Stimulated activated CD8-positive, alpha-beta memory T cell treated with anti-CD3 and anti-CD28 coated beads, Interleukin-15, amount 100 ng/mL, for 24 hours (primary cell): ENCODE results near the gene FHOD1.
A peak's percentile ranks its signal among the peaks of the same experiment; 100 is the strongest.

ENCODE experiments used
- DNase-seq: peaks from one replicate; pipeline ENCODE4 v3.0.0-alpha.2; 2020; ENCODE audit warnings: low read depth

Gene FHOD1

DNA sequence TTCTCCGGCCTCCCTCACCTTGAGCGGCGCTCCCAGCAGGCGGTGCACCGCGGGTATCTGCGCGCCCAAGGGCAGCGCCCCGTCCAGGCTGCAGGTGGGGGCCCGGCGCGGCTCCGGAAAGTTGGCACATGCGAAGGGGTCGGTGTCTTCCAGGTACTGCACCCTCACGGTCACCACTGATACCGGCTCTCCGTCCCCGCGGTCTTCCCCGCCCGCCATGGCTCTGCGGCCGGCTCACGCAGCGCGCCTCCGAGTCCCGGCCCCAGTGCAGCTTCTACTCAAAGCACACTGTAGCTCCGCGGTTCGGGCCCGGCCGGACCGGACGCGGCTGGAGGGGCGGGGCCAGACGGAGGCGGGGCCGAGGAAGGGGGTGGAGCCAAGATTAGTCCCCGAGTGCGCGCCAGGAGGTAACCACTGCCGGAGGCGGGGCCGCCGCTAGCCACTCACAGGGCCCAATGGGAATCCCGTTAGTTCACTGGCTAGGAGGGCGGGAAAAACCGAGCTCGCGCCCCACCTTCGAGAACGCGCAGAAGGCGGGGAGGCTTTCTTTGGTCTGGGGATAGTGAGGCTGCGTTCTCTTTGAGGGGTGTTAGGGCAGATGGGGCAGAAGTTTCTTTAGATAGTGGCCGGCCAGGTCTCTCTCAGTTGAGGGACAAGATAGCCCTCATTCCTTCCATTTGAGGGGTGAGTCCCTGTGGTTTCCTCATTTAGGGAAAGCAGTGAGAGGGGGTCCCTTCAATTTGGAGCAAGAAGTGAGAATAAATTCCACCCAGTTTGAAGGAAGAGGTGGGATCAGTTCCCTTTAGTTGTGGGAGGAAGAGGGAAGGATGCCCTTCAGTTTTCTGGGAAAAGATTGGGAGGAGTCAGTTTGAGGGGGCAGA lies at the start of gene FHOD1:
Gene FHOD1, minus strand, starts transcription at position 290 of the 881 bp plus-strand sequence. Its CDS starts 71 bp downstream, at position 219.
- DNase-seq = peak; percentile 94

DNA sequence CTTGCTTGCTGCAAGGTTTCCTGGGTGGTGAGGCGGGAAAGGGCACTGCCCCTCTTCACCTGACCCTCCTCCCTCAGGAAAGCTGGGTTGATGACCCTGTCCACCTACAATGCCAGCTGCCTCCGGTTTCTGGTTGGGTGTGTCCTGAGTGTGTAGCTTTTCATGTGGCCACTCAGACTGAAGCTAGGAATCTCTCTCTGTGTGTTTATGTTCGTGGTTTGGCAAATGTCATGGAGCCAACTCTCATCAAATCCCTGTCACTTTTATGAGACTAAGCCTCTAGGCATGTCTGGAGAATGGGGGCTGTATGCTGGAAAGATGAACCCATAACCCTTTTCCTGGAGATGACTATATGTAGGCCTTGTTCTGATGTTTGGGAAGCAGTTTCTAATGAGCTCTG lies 49.1 kb upstream of the FHOD1 start:
- DNase-seq = no peak

DNA sequence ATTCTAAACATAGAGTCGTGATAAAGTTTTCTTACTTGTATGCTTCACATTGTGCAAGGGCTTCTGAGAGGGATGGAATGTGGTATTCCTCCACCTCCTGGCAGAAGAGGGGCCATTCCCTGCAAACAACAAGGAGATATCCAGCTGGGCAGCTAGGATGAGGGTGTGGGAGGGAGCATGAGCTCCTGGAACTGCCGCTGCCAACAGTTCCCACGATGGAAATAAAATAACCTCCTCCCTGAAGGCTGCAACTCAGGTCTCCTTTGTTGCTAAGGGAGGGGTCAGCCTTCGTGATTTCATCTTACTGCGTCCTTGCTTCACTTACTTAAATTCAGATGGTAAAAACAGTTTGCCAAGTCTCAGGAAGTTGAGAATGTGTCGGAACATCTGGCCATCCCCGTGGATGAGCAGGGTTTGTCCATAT lies 47.7 kb upstream of the FHOD1 start:
- no peak for DNase-seq

DNA sequence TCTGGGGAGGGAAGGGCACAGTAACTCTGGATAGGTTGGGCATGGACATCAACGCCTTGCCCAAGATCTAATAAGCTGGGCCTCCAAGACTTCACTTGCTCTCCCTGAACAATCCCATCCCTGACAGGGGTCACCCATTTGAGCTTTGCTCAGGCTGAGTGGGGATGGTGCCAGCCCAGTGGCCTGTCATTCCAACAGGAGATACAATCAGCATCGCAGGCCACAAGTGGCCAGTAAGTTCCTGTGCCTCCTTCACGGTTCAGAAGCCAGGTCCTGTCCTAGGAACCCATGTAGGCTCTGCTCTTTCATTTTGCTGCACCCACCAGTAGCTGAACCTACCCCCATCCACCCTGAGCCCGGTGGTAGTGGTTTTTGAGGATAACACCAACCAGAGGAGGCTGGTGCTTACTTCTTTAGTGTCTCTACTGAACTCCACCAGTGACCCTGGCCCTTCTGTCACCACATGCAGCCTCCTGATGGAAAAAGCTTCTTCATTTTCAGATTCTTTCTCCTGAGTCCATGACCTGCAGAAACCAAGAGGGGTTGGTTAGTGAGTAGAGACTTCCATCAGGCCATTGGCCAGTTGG lies 47.0 kb upstream of the FHOD1 start:
- DNase-seq = no peak

DNA sequence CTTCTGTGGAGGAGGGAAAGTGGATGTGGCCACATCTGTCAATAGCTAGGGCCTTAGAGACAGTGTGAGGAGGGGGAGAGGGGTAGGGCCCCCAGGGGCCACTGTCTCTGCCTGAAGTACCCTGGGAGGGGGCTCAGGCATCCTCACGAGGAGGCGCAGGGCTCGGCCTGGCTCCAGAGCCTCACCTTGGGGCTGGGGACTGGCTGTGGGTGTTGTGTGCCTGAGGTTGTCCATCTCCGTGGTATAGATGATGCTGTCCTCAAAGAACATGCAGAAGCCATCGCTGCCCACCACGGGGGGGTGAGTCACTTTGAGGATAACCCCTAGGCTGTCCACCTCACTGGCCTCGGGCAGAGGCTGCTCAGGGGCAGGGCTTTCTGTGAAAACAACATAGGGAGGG lies 44.2 kb upstream of the FHOD1 start:
- no peak for DNase-seq

DNA sequence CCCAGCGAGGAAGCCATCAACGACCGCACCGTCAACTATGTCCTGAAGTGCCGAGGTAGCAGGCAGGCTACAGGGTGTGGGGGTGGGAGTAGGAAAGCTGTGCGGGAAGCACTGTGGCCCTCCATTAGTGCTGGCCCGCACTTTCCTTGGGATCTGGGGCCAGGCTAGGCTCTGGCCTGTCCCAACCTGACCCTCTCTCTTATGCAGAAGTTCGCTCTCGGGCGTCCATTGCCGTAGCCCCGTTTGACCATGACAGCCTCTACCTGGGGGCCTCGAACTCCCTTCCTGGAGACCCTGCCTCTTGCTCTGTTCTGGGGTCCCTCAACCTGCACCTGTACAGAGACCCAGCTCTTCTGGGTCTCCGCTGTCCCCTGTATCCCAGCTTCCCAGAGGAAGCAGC lies 40.7 kb upstream of the FHOD1 start:
- no peak for DNase-seq

DNA sequence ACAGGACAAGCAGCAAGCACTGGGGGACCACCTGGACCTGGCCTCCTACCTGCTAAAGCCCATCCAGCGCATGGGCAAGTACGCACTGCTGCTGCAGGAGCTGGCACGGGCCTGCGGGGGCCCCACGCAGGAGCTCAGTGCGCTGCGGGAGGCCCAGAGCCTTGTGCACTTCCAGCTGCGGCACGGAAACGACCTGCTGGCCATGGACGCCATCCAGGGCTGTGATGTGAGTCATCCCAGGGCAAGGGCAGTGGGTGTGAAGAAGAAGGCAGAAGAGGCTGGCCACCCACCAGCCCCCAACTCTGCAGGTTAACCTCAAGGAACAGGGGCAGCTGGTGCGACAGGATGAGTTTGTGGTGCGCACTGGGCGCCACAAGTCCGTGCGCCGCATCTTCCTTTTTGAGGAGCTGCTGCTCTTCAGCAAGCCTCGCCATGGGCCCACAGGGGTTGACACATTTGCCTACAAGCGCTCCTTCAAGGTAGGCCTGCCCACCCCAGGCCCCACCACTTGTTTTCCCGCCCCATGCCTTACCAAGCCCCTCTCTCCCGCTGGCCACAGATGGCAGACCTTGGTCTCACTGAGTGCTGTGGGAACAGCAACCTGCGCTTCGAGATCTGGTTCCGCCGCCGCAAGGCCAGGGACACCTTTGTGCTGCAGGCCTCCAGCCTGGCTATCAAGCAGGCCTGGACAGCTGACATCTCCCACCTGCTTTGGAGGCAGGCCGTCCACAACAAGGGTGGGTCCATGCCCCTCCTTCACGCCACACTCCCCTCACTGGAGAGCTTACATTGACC lies 39.4 kb upstream of the FHOD1 start:
- DNase-seq = no peak

DNA sequence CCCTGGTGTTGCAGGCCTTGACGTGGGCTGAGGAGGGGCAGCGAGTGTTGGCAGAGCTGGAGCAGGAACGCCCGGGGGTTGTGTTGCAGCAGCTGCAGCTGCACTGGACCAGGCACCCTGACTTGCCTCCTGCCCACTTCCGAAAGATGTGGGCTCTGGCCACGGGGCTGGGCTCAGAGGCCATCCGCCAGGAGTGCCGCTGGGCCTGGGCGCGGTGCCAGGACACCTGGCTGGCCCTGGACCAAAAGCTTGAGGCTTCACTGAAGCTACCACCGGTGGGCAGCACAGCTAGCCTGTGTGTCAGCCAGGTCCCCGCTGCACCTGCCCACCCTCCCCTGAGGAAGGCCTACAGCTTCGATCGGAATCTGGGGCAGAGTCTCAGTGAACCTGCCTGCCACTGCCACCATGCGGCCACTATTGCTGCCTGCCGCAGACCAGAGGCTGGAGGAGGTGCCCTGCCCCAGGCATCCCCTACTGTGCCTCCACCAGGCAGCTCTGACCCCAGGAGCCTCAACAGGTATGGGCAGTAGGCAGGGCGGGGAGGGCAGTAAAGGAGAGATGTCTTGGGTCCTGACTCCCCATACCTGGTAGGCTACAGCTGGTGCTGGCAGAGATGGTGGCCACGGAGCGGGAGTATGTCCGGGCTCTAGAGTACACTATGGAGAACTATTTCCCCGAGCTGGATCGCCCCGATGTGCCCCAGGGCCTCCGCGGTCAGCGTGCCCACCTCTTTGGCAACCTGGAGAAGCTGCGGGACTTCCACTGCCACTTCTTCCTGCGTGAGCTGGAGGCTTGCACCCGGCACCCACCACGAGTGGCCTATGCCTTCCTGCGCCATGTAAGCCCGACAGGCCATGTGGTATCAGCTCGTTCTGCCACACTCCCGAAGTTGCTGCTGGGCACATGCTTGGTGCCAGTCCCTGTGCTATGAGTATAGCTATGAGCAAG lies 37.7 kb upstream of the FHOD1 start:
- no peak for DNase-seq

DNA sequence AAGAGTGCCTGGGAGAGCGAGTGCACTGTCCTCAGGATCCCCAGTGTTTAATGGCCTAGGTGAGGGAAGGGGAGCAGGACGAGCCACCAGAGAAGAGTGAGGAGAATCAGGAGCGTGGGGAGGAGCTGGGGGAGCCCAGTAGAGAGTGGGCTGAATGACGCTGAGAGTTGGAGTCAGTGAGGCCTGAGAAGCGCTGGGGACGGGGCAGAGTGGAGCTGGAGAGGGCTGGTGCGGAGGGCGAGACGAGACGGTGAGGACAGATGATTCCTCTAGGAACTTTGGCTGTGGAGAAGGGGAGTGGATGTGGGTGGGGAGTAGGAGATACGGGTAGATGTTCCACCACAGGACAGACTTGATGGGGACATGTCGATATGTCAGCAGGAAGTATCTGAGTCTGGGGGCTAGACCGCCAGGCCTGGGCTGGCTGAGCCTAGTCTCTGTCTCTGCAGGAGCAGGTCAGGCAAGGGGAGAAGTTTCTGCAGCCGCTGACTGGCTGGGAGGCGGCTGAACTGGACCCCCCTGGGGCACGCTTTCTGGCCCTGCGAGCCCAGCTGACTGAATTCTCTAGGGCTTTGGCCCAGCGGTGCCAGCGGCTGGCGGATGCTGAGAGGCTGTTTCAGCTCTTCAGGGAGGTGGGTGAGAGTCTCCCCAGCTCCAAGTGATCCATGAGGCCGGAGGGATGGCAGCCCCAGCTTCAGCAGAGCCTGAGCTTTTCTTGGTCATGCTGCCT lies 36.7 kb upstream of the FHOD1 start:
- no peak for DNase-seq

DNA sequence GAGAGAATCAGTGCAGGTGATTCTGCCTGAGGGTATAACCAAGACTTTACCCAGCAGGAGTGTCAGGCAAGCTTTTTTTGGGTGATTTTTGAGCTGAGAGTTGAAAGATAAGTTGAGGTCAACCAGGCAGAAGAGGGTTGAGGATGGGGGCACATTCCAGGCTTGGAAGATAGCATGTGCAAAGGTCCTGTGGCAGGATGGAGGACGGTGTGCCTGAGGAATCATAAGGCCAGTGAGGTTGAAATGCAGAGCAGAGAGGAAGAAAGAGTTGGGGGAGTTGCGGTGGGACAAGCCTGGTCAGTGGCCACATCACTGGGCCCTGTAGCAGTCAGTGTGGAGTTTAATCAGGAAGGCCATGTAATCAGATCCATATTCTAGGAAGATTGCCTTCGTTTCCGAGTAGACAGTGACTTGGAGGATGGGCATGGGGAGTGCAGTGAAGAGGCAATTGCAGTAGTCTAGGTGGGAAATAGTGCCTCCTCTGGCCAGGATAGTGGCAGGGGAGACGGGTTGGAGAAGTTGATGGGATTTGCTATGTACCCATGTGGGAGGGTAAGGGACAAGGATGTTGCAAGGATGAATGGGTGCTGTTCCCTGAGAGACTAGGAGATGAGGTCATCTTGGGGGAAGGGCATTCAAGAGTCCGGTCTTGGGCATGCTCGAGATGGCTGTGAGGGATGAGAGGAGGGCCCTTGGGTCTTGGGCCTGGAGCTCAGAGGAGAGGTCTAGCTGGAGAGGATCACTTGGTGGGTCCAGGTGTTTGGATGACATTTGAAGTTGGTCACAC lies 36.0 kb upstream of the FHOD1 start:
- DNase-seq = no peak

DNA sequence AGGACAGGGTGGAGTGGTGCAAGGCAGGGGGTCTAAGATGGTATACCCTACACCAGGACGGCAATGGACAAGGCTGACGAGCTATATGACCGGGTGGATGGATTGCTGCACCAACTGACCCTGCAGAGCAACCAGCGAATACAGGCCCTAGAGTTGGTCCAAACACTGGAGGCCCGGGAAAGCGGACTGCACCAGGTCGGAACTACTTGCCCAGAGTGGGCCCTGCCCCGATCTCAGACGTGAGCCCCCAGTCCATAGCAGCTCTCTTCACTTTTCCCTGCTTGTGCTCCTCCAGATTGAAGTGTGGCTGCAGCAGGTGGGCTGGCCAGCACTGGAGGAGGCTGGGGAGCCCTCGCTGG lies 35.1 kb upstream of the FHOD1 start:
- no peak for DNase-seq

DNA sequence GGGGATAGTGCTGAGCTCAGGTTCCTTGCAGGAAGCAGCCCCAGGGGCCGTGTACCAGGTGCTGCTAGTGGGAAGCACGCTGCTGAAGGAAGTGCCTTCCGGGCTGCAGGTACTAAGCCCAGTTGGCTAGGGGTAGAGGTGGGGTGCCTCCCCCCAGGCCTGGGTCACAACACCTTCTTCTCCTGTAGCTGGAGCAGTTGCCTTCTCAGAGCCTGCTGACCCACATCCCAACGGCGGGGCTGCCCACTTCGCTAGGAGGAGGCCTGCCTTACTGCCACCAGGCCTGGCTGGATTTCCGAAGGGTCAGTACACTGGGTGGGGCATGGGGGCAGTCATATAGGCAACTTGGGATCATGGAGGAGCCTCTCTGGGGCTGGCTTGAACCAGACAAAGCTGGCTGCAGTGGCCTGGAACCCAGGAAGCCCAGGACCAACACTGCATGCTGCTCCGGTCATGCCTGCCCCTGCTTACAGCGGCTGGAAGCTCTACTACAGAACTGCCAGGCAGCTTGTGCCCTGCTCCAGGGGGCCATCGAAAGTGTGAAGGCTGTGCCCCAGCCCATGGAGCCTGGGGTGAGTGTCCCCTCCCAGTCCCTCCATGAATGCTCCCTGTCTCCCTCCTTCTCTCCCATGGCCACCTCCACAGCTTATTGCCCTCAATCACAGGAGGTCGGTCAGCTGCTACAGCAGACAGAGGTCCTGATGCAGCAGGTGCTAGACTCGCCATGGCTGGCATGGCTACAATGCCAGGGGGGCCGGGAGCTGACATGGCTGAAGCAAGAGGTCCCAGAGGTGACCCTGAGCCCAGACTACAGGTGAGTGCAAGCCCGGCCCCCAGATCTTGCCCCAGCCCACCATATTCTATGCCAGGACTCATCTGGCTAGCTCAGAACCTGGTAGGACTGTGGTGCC lies 34.5 kb upstream of the FHOD1 start:
- no peak for DNase-seq

DNA sequence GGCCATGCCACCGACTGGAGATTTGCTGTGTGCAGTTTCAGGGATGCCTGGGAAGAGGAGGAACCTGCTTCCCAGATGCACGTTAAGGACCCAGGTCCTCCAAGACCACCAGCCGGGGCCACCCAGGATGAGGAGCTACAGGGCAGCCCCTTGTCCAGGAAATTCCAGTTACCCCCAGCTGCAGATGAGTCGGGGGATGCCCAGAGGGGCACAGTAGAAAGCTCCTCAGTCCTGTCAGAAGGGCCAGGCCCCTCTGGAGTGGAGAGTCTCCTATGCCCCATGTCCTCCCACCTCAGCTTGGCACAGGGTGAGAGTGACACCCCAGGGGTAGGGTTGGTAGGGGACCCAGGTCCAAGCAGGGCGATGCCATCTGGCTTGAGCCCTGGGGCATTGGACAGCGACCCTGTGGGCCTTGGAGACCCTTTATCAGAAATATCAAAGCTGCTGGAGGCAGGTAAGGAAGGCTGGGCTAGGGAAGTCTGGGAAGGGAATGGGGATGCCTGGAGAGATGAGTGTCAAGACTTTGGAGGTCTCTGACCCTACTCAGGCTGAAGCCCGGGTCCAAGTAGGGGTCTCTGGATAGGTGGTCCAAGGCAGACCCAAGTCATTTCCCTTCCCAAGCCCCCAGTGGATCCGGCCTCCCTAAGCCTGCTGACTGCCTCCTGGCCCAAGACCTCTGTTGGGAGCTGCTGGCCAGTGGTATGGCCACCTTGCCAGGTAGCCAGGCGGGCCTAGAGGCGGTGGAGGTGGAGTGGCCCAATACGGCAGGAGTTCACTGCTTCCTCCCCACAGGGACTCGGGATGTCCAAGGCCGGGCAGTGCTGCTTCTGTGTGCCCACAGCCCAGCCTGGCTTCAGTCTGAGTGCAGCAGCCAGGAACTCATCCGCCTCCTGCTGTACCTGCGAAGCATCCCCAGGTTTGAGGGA lies 33.1 kb upstream of the FHOD1 start:
- no peak for DNase-seq

DNA sequence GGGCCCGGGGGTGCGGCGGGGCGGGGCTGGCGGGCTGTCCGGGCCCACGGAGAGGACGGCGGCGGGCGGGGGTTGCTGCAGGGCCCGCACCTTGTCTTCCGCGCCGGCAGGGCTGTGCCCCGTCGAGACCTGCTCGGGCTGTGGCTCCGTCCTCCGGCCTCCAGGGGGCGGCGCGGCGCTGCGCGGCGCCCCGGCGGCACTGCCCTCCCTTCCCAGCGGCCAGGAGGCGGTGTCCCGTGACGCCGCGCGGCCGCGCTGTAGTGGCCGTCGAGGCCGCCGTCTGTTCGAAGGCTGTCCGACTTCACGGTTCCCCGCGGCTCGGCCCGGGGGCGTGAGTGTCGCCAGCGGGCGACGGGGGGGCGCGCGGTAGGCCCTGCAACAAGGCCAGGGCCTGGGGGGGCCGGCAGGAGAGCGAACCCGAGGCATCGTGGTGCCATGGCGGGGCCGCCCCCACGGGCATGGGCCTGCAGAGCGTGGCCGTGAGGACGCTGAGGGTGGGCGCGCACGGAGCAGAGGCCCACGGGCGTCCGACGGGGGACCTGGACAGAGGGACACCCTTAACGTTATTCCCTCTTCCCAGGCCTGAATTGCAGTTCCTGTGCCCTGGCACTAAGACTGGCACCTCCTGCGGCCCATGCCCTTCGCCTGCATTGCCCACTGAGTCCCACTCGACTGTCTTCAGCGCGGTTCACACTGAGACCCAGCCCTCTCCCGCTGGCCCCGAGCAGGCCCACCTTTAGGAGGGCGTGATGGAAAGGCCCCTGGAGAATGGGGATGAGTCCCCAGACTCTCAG lies 32.2 kb upstream of the FHOD1 start, which contains the start of gene PLEKHG4:
Gene PLEKHG4, plus strand, starts transcription at position 237 of the 794 bp plus-strand sequence. Its CDS starts 513 bp downstream, at position 750.
- peak; percentile 53 for DNase-seq

DNA sequence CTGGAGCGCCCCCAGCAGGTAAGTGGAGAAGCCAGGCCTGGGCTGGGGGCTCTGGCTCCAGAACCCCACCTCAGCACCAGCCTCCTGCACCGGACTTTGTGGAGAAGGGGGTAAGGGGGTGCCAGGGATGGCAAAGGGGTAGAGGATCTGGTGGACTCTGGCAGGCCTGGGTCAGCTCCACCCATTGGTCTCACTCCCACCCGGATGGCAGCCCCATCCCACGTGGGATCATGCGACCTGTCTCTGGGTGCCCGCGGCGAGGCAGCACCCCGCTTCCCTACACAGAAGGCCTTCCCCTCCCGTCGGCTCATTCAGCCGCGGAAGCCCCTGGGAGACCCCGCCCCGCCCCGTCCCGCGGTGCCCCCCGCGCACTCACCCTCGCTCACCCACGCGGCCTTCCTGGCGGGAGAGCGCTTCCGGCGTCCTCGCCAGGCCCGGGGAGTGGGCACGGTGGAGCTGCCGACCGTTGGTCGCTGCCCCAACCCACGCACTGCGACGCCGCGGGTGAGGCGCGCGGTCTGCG lies 31.6 kb upstream of the FHOD1 start:
- no peak for DNase-seq

DNA sequence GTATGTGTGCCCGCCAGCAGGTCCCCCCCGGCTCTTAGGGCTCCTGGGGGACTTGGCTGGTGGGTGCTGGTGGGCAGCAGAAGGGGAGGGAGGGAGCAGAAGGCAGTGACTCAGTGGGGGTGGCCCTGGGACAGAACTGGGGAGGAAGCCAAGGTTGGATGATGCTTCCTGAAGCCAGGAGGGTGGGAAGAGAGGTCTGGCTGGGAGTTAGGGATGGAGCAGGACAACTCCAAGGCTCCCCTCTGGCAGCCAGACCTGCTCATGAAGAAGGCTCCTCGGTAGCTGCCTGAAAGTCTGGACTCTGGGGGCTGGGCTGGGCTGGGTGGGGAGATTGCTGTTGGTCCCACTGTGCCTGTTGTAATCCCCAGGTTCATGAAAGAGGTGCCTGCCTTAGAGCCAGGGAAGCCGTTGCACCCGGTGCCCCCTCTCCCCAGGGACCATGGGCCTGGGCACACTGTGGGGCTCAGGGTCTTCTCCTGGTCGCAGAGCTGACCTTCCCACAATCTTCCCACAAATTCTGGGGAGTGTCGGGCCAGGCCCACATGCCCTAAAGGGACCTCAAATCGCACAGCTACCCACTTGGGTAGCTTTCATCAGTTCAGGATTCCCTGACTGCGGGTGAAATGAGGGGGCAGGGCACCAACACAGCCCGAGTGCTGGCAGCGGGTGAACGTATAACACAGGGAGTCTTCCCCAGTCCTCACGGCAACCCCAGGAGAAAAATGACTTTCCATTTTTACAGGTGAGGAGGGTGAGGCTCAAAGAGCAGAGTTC lies 30.9 kb upstream of the FHOD1 start:
- DNase-seq = no peak
